Liver (tissue), 3 donors: ENCODE measurements around the gene WASF2.

Experiments
- ATF3 ChIP-seq: IDR thresholded peaks from 2 replicates; pipeline ENCODE4 v1.6.1; 2016; ENCODE audit warnings: antibody characterized with exemption
- CTCF ChIP-seq: fragments of 150-350 bp; IDR thresholded peaks from 2 replicates; pipeline ENCODE4 v1.5.1; 2017; ENCODE audit warnings: improper control_type of control experiment, low read depth, low read length; ENCODE audit not compliant: missing input control
- GABPA ChIP-seq, 2 donors: IDR thresholded peaks in 1 of 2; conservative IDR thresholded peaks in 1 of 2; 2 replicates each; pipeline ENCODE4 v1.6.1; 2016; ENCODE audit warnings: antibody characterized with exemption in 2 of 2, mild to moderate bottlenecking in 1 of 2, moderate library complexity in 1 of 2
- JUND ChIP-seq, 2 donors: IDR thresholded peaks; 2 replicates each; pipeline ENCODE4 v1.6.1; 2016; ENCODE audit warnings: antibody characterized with exemption in 2 of 2
- MAX ChIP-seq: IDR thresholded peaks from 2 replicates; pipeline ENCODE4 v1.6.1; 2016; ENCODE audit warnings: antibody characterized with exemption
- RAD21 ChIP-seq, 2 donors: IDR thresholded peaks; 2 replicates each; pipeline ENCODE4 v1.6.1; 2016; ENCODE audit warnings: antibody characterized with exemption in 2 of 2, mild to moderate bottlenecking in 2 of 2
- REST ChIP-seq: IDR thresholded peaks from 2 replicates; pipeline ENCODE4 v1.6.1; 2016; ENCODE audit warnings: antibody characterized with exemption, mild to moderate bottlenecking
- YY1 ChIP-seq: IDR thresholded peaks from 2 replicates; pipeline ENCODE4 v1.6.1; 2016; ENCODE audit warnings: antibody characterized with exemption, mild to moderate bottlenecking
- ZBTB33 ChIP-seq: IDR thresholded peaks from 2 replicates; pipeline ENCODE4 v1.6.1; 2016; ENCODE audit warnings: antibody characterized with exemption
- donor health status: healthy.
- donor health status: healthy.

GRCh38 chr1:27530192-27530591 is 40.2 kb upstream of the WASF2 start:
- TF ChIP-seq CTCF (no peak), ATF3 (no peak), RAD21 (IDR thresholded peaks at IDR 0.05) (no peak), GABPA (IDR thresholded peaks at IDR 0.05 in 1 of 2, conservative IDR thresholded peaks at IDR 0.05 in 1 of 2) (no peak), MAX (no peak), ZBTB33 (no peak), YY1 (no peak), JUND (IDR thresholded peaks at IDR 0.05) (no peak), REST (no peak)
